H1 (cell line): ENCODE measurements around the gene GPC1. TPM values are rescaled to one million over a fixed set of nuclear protein-coding genes. Genes with fewer than 3 reads are reported as not detected.
A peak's percentile ranks its signal among the peaks of the same experiment; 100 is the strongest.

Source experiments
- CTCF ChIA-PET: fragments of 300-600 bp; sonication (Branson Sonifier 250); formaldehyde crosslinking; loops from one replicate; lab custom pipeline; 2021; ENCODE audit not compliant: partially characterized antibody; lab: Charles Lee
- POLR2A ChIA-PET: fragments of 300-600 bp; sonication (Branson Sonifier 250); formaldehyde crosslinking; loops from one replicate; lab custom pipeline; 2021; ENCODE audit warnings: inconsistent platforms; ENCODE audit not compliant: partially characterized antibody; lab: Charles Lee
- DNase-seq, 2 experiments: peaks; one replicate each; pipeline versions ENCODE4 v3.0.0 to v3.0.0-alpha.2; 2010 to 2022; ENCODE audit warnings: low spot score in 2 of 2, low read depth in 1 of 2, mixed read lengths in 1 of 2
- FAIRE-seq: peaks from 2 replicates; lab custom pipeline; 2011; peaks lifted over from hg19 to GRCh38; lab: Jason Lieb, UNC
- H2AFZ ChIP-seq: 2 replicates; pipeline ENCODE4 v1.8.1; 2012; ENCODE audit warnings: low read length, inconsistent platforms
- H2AK5ac ChIP-seq: 2 replicates; pipeline ENCODE4 v1.6.1; 2013; ENCODE audit warnings: low read depth, low read length
- H2BK120ac ChIP-seq: replicated peaks from 2 replicates; pipeline ENCODE3; 2013; ENCODE audit warnings: low read depth, low read length, inconsistent platforms
- H2BK12ac ChIP-seq: 2 replicates; pipeline ENCODE4 v1.6.1; 2013; ENCODE audit warnings: low read depth, low read length
- H2BK15ac ChIP-seq: 2 replicates; pipeline ENCODE4 v1.6.1; 2013; ENCODE audit warnings: low read length
- H2BK20ac ChIP-seq: 2 replicates; pipeline ENCODE4 v1.6.1; 2013; ENCODE audit warnings: low read length
- H2BK5ac ChIP-seq: 2 replicates; pipeline ENCODE4 v1.6.1; 2013; ENCODE audit warnings: low read depth, low read length
- H3K14ac ChIP-seq: 2 replicates; pipeline ENCODE4 v1.6.1; 2013; ENCODE audit warnings: inconsistent platforms; ENCODE audit not compliant: insufficient read length
- H3K18ac ChIP-seq: 2 replicates; pipeline ENCODE4 v1.6.1; 2013; ENCODE audit warnings: low read length; ENCODE audit errors: extremely low read depth
- H3K23ac ChIP-seq: 2 replicates; pipeline ENCODE4 v1.6.1; 2013; ENCODE audit warnings: inconsistent platforms; ENCODE audit not compliant: insufficient read length
- H3K23me2 ChIP-seq: 2 replicates; pipeline ENCODE4 v1.6.1; 2013; ENCODE audit warnings: low read depth, low read length
- H3K27ac ChIP-seq: 2 replicates; pipeline ENCODE4 v1.6.1; 2011; ENCODE audit warnings: low read depth, low read length, inconsistent platforms
- H3K27me3 ChIP-seq, 4 experiments: replicated peaks in 1 of 4; 1 replicate in 1 of 4; 2 replicates in 3 of 4; pipeline versions ENCODE4 v1.6.1 to v1.8.1; 2011 to 2013; ENCODE audit warnings: low read length in 3 of 4, mild to moderate bottlenecking in 3 of 4, inconsistent platforms in 2 of 4, mixed read lengths in 2 of 4, moderate library complexity in 1 of 4; ENCODE audit not compliant: control insufficient read depth in 3 of 4, insufficient read depth in 3 of 4; ENCODE audit errors: extremely low read depth in 1 of 4
- H3K36me3 ChIP-seq, 4 experiments: 2 replicates each; pipeline versions ENCODE4 v1.6.1 to v1.8.1; 2011 to 2013; ENCODE audit warnings: mild to moderate bottlenecking in 4 of 4, low read length in 3 of 4, moderate library complexity in 2 of 4, control low read depth in 1 of 4, inconsistent platforms in 1 of 4; ENCODE audit not compliant: insufficient read depth in 4 of 4, control insufficient read depth in 2 of 4
- H3K4ac ChIP-seq: replicated peaks from 2 replicates; pipeline ENCODE3; 2013; ENCODE audit warnings: low read length, low read depth, mixed read lengths, inconsistent platforms; ENCODE audit not compliant: insufficient read length
- H3K4me1 ChIP-seq, 4 experiments: replicated peaks in 1 of 4; 1 replicate in 1 of 4; 2 replicates in 3 of 4; pipeline versions ENCODE4 v1.6.1 to v1.8.1; 2011 to 2013; ENCODE audit warnings: low read length in 3 of 4, inconsistent platforms in 2 of 4, mixed read lengths in 1 of 4; ENCODE audit not compliant: insufficient read depth in 4 of 4, control insufficient read depth in 3 of 4
- H3K4me2 ChIP-seq, 2 experiments: 2 replicates each; pipeline versions ENCODE4 v1.6.1 to v1.8.1; 2011 to 2013; ENCODE audit warnings: low read depth in 2 of 2, low read length in 2 of 2, control low read depth in 1 of 2, inconsistent platforms in 1 of 2, mild to moderate bottlenecking in 1 of 2; ENCODE audit not compliant: insufficient read depth in 1 of 2
- H3K4me3 ChIP-seq, 4 experiments: fragments of 200-600, 300-600 bp in 1 of 4; sonication (generic), shearing (Covaris generic), sonication (Bioruptor Twin) in 1 of 4; 2 replicates each; pipeline versions ENCODE4 v1.5.1 to v1.8.1; 2011 to 2016; ENCODE audit warnings: low read length in 4 of 4, low read depth in 3 of 4, control low read depth in 2 of 4, inconsistent platforms in 2 of 4, mild to moderate bottlenecking in 2 of 4, mixed read lengths in 1 of 4, moderate library complexity in 1 of 4; ENCODE audit not compliant: insufficient read depth in 2 of 4; ENCODE audit errors: extremely low read depth in 1 of 4
- H3K56ac ChIP-seq: replicated peaks from 2 replicates; pipeline ENCODE3; 2013; ENCODE audit warnings: low read depth, mild to moderate bottlenecking, mixed read lengths, low read length, inconsistent platforms; ENCODE audit not compliant: insufficient read length
- H3K79me1 ChIP-seq: 2 replicates; pipeline ENCODE4 v1.6.1; 2013; ENCODE audit warnings: low read depth, low read length, control low read depth
- H3K79me2 ChIP-seq, 2 experiments: 2 replicates each; pipeline versions ENCODE4 v1.6.1 to v1.8.1; 2012 to 2013; ENCODE audit warnings: low read length in 2 of 2, mild to moderate bottlenecking in 2 of 2, inconsistent platforms in 1 of 2; ENCODE audit not compliant: insufficient read depth in 2 of 2, control insufficient read depth in 1 of 2
- H3K9ac ChIP-seq, 4 experiments: replicated peaks in 1 of 4; 1 replicate in 1 of 4; 2 replicates in 3 of 4; pipeline versions ENCODE4 v1.6.1 to v1.8.1; 2011 to 2013; ENCODE audit warnings: low read depth in 3 of 4, low read length in 3 of 4, control low read depth in 2 of 4, mild to moderate bottlenecking in 2 of 4, moderate library complexity in 2 of 4, inconsistent platforms in 1 of 4; ENCODE audit errors: extremely low read depth in 1 of 4
- H3K9me3 ChIP-seq, 2 experiments: 2 replicates each; pipeline versions ENCODE4 v1.6.1 to v1.8.1; 2012 to 2013; ENCODE audit warnings: mild to moderate bottlenecking in 2 of 2, moderate library complexity in 2 of 2, control low read depth in 1 of 2, inconsistent platforms in 1 of 2, low read depth in 1 of 2, low read length in 1 of 2, mixed read lengths in 1 of 2; ENCODE audit not compliant: insufficient read depth in 2 of 2
- H4K20me1 ChIP-seq, 2 experiments: replicated peaks in 1 of 2; 2 replicates each; pipeline versions ENCODE3 to v1.8.1; 2011 to 2013; ENCODE audit warnings: inconsistent platforms in 2 of 2, low read length in 2 of 2, mild to moderate bottlenecking in 1 of 2; ENCODE audit not compliant: insufficient read depth in 2 of 2, control insufficient read depth in 1 of 2
- H4K5ac ChIP-seq: 2 replicates; pipeline ENCODE4 v1.6.1; 2013; ENCODE audit warnings: low read length, low read depth, mixed read lengths, inconsistent platforms; ENCODE audit not compliant: insufficient read length
- H4K8ac ChIP-seq: 2 replicates; pipeline ENCODE4 v1.8.0; 2013; ENCODE audit warnings: mild to moderate bottlenecking, moderate library complexity, low read length, inconsistent platforms; ENCODE audit not compliant: insufficient read depth; ENCODE audit errors: extremely low read depth
- H4K91ac ChIP-seq: replicated peaks from 2 replicates; pipeline ENCODE3; 2013; ENCODE audit warnings: low read length, mixed read lengths, inconsistent platforms; ENCODE audit not compliant: insufficient read length
- BACH1 ChIP-seq: IDR thresholded peaks from 2 replicates; pipeline ENCODE4 v1.6.1; 2012; ENCODE audit warnings: low read length, improper control_type of control experiment
- CTCF ChIP-seq, 3 experiments: IDR thresholded peaks; 1 replicate in 2 of 3; 2 replicates in 1 of 3; pipeline versions ENCODE4 v1.5.1 to v1.6.1; 2011; ENCODE audit warnings: low read length in 3 of 3, mild to moderate bottlenecking in 3 of 3, inconsistent platforms in 2 of 3, low read depth in 1 of 3, moderate library complexity in 1 of 3; ENCODE audit not compliant: insufficient read depth in 1 of 3; ENCODE audit errors: control extremely low read depth in 1 of 3
- GABPA ChIP-seq: IDR thresholded peaks from 2 replicates; pipeline ENCODE4 v1.6.1; 2011; ENCODE audit warnings: mild to moderate bottlenecking, low read length, moderate library complexity, borderline replicate concordance; ENCODE audit not compliant: insufficient read depth
- JUND ChIP-seq: IDR thresholded peaks from 2 replicates; pipeline ENCODE4 v1.6.1; 2011; ENCODE audit warnings: mild to moderate bottlenecking, improper control_type of control experiment, low read length
- MAX ChIP-seq: IDR thresholded peaks from 2 replicates; pipeline ENCODE4 v1.6.1; 2012; ENCODE audit warnings: inconsistent platforms
- RAD21 ChIP-seq, 2 experiments: IDR thresholded peaks in 1 of 2; conservative IDR thresholded peaks in 1 of 2; 2 replicates each; pipeline ENCODE4 v1.6.1; 2011; ENCODE audit warnings: low read depth in 2 of 2, low read length in 2 of 2, improper control_type of control experiment in 1 of 2, inconsistent platforms in 1 of 2, mild to moderate bottlenecking in 1 of 2, moderate library complexity in 1 of 2
- WGBS, 2 experiments: shearing (Covaris generic) in 1 of 2; methylation state at CpG; one replicate each; pipeline versions ENCODE4 v1.1.6 to v1.1.7; 2013 to 2015; ENCODE audit warnings: low lambda C conversion rate in 2 of 2, mixed read lengths in 2 of 2, inconsistent platforms in 1 of 2, low coverage in 1 of 2, missing lambda C conversion rate in 1 of 2; ENCODE audit not compliant: insufficient replicate concordance in 2 of 2, insufficient coverage in 1 of 2, insufficient read length in 1 of 2; ENCODE audit errors: extremely low coverage in 1 of 2, missing lambda C conversion rate in 1 of 2; 5-methylcytosine and 5-hydroxymethylcytosine counted together
- polyA plus RNA-seq, 7 experiments: library from polyadenylated mRNA; depleted of rRNA in 3 of 7; stranded (reverse) in 5 of 7; unstranded in 2 of 7; fragments of >200 nt in 5 of 7; fragments of 200-250 nt in 2 of 7; gene quantifications; 1 replicate in 5 of 7; 2 replicates in 1 of 7; 4 replicates in 1 of 7; pipeline versions ENCODE4 v1.2.1 to v1.2.3, GENCODE V29; 2011 to 2013; ENCODE audit warnings: missing spikeins in 2 of 7, mixed read lengths in 2 of 7
- total RNA-seq: library from RNA; stranded (reverse); fragmentation: NEBNext Ultra II Directional; extraction: Animal tissue kit (Norgen Biotek cat#: 25700); gene quantifications from 2 replicates; pipeline ENCODE4 v1.2.1, GENCODE V29; 2021

The GPC1 gene
- total and polyA plus RNA-seq, 2 of the 8 experiments (the other 6 are each of a cell fraction or from before 2014, with no cell fraction given), result 21.9 to 28.3 TPM

GRCh38 chr2:240437861-240438809 lies 2.7 kb downstream of the GPC1 start:
- peaks cover 7% of the 10 kb centered on the region; the same call in 1 of the 2 replicates for H3K23me2 ChIP-seq
- H3K9me3 ChIP-seq, result no peaks in the 10 kb centered on the region
- H4K20me1 ChIP-seq, result peaks cover 24 to 35% of the 10 kb centered on the region in 2 experiments
- peak; percentile 13 for FAIRE-seq
- H2BK5ac ChIP-seq, result no peak overlapping the region
- peaks cover 5% of the 10 kb centered on the region; the same call in 1 of the 2 replicates for H3K79me1 ChIP-seq
- H3K4me3 ChIP-seq, result no peak overlapping the region
- no peak overlapping the region for H3K27ac ChIP-seq
- no peak overlapping the region for H4K91ac ChIP-seq
- H3K9ac ChIP-seq, result no peak overlapping the region
- peaks cover 0 to 18% (median 1%) of the 10 kb centered on the region in 4 experiments; a peak in 6 of 7 replicates for H3K4me1 ChIP-seq
- H3K23ac ChIP-seq, result no peak overlapping the region
- DNase-seq, result peak in 1 of 2 experiments; percentile 86
- no peak overlapping the region for H3K4ac ChIP-seq
- ChIA-PET CTCF (interaction anchor here (0.6 to 2.1 kb wide), 11 partner anchors 9 to 377 kb away, joined by 3 to 13 read pairs (median 5); no protein-coding TSS in a partner anchor), POLR2A (no interaction called here)
- no peak overlapping the region for H2BK20ac ChIP-seq
- no peak overlapping the region for H3K14ac ChIP-seq
- no peak overlapping the region for H2AK5ac ChIP-seq
- no peak overlapping the region; the same call in 1 of the 2 replicates for H2BK12ac ChIP-seq
- peak overlapping the region; percentile 81; the same call in 1 of the 2 replicates for H2BK15ac ChIP-seq
- no peak overlapping the region for H3K56ac ChIP-seq
- no peak overlapping the region for H4K5ac ChIP-seq
- H3K36me3 ChIP-seq, result no peaks in the 10 kb centered on the region; a peak in 1 of 8 replicates
- TF ChIP-seq JUND (no peak), BACH1 (no peak), RAD21 (IDR thresholded peaks at IDR 0.05 in 1 of 2, conservative IDR thresholded peaks at IDR 0.05 in 1 of 2; ENCODE audit: low read depth in 2 of 2, low read length in 2 of 2) (peak; percentile 93 to 94), GABPA (peak; percentile 69; the same call in 1 of the 2 replicates), CTCF (IDR thresholded peaks at IDR 0.05; ENCODE audit: control extremely low read depth in 1 of 3, insufficient read depth in 1 of 3, low read depth in 1 of 3, low read length in 3 of 3) (peak in 2 of 3 experiments; percentile 92 to 93; a peak in 3 of 4 replicates), MAX (0 out of 2 replicates have a peak, but pooled peaks have one; percentile 41)
- H3K18ac ChIP-seq, result no peak overlapping the region
- H3K79me2 ChIP-seq, result peaks cover 0 to 9% of the 10 kb centered on the region in 2 experiments; a peak in 1 of 4 replicates
- no peak overlapping the region for H4K8ac ChIP-seq
- no peak overlapping the region for H2AFZ ChIP-seq
- H2BK120ac ChIP-seq, result no peak overlapping the region
- peaks cover 14 to 34% (median 22%) of the 10 kb centered on the region in 4 experiments for H3K27me3 ChIP-seq
- H3K4me2 ChIP-seq, result no peak overlapping the region; a peak in 1 of 4 replicates
- WGBS, 2 experiments, result 39% methylated on average over 23 of the region's 24 CpGs; no CpG with 5 or more reads in 1 of the 2 experiments
